ENCODE results near the gene HES3. TPM values are rescaled to one million over a fixed set of nuclear protein-coding genes. Genes with fewer than 3 reads are reported as not detected.

The HES3 gene
- total RNA-seq, 1 donor from 2014 or later, result not detected

- no peak for DNase-seq
These were observed 37.8 kb downstream of the HES3 start for GRCh38 chr1:6281511-6282402.

- no peak for DNase-seq
These were observed 38.7 kb downstream of the HES3 start for GRCh38 chr1:6282577-6283270.

- DNase-seq, result no peak
These were observed 41.4 kb downstream of the HES3 start for GRCh38 chr1:6285336-6285735.

DNA sequence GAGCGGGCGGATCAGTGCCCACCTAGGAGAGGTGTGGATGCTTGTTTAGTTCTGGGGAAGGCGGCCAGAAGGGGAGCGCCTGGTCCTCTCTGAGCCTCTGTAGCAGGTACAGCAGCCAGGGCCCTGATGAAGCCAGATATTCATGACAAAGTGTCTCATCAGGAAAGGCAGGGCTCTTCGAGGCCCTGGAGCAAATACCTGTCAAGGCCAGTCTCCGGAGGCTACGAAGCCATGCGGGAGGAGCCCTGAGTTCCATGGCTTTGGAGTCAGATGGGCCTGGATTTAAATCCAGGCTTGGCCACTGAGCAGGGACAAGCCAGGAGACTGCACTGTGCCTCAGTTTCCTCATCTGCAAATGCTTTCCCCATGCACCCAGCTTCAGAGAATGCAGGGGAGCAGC lies 42.3 kb downstream of the HES3 start:
- DNase-seq, result no peak

DNA sequence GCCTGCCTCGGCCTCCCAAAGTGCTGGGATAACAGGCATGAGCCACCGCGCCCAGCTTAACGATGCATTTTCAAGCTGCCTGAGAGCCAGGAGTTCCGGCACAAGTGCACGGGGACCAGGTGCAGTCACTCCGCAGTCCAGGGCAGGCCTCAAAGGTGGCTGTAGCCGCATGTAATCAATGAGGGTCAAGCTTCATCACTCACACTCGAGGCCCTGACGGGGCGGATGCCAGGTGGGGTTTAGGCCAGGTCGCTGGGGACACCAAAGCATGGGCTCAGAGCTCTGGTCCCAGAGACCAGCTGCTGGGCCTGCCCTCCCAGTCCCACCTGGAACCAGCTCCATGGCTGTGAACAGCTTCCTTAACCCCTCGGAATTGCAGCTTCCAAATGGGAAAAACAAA lies 43.0 kb downstream of the HES3 start:
- DNase-seq, result no peak

GRCh38 chr1:6287431-6287886 lies 43.5 kb downstream of the HES3 start:
- DNase-seq, result no peak

DNA sequence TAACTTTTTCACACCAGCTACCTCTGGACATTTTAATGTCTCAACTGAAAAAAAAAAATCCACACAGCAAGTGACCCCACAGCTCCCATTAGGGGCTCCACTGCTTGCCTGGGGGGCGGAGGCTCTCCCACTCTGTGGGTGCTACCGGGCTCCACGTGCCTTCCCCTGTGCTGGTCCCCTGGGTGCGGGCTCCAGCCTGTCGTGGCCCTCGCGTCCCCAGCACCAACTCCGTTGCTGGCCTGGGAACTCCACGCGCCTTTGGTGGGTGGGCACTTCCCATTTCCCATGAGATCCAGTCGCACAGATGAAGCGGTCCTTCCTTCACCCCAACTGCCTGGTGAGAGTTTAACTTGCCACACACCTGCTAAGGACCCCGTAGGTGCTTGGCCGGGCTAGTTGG lies 44.0 kb downstream of the HES3 start:
- DNase-seq, result no peak

GRCh38 chr1:6288665-6289064 lies 44.7 kb downstream of the HES3 start:
- no peak for DNase-seq

DNA sequence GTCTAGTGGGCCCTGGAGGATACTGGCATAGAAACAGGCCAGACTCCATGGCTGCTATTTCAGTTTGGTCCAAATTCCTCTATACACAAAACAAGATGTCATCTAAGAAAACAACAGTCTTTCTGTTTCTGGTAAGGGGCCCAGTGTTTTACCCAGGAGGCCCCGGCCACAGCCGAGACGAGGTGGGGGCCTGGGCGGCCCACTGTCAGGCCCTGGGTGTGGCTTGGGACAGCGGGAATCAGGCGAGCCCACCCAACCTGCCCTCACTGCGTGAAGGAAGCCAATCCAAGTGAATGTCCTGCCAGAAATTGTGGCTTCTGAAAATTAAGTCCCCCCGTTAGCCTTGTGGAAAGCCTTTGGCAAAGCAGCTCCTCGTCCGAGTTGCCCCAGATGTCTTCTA lies 48.1 kb downstream of the HES3 start:
- DNase-seq, result no peak

GRCh38 chr1:6294080-6294889 lies 50.3 kb downstream of the HES3 start:
- no peak for DNase-seq

- no peak for DNase-seq
These were observed 51.0 kb downstream of the HES3 start for GRCh38 chr1:6294890-6295556.

Other genes with a start within 250 kb of the HES3 start
- 2.5 and 2.9 TPM in 2 replicates for gene KCNAB2, start 198.3 kb upstream of the HES3 start, total RNA-seq
- gene CHD5, start 63.9 kb upstream of the HES3 start, total RNA-seq, result under 0.01 TPM in 1 of 2 replicates, not detected in the other
- gene RPL22, start 44.6 kb upstream of the HES3 start, total RNA-seq, result 124 and 146 TPM in 2 replicates
- 3.4 and 37.6 TPM in 2 replicates for gene RNF207, start 38.1 kb upstream of the HES3 start, total RNA-seq
- 81.7 and 121 TPM in 2 replicates for gene ICMT, start 8.2 kb upstream of the HES3 start, total RNA-seq
- 2.2 and 2.8 TPM in 2 replicates for gene GPR153, start 16.9 kb downstream of the HES3 start, total RNA-seq
- gene ACOT7, start 149.6 kb downstream of the HES3 start, total RNA-seq, result 17.5 and 33.7 TPM in 2 replicates
- gene HES2, start 175.7 kb downstream of the HES3 start, total RNA-seq, result 9.9 and 14.1 TPM in 2 replicates
- 0.60 and 0.68 TPM in 2 replicates for gene ESPN, start 180.6 kb downstream of the HES3 start, total RNA-seq
- 8.0 and 17.4 TPM in 2 replicates for gene TNFRSF25, start 222.0 kb downstream of the HES3 start, total RNA-seq
- gene PLEKHG5, start 247.5 kb downstream of the HES3 start, total RNA-seq, result 36.9 and 50.9 TPM in 2 replicates

Data from dermis blood vessel endothelial cell (primary cell).